ENCODE measurements around the gene RAD9A.

DNA sequence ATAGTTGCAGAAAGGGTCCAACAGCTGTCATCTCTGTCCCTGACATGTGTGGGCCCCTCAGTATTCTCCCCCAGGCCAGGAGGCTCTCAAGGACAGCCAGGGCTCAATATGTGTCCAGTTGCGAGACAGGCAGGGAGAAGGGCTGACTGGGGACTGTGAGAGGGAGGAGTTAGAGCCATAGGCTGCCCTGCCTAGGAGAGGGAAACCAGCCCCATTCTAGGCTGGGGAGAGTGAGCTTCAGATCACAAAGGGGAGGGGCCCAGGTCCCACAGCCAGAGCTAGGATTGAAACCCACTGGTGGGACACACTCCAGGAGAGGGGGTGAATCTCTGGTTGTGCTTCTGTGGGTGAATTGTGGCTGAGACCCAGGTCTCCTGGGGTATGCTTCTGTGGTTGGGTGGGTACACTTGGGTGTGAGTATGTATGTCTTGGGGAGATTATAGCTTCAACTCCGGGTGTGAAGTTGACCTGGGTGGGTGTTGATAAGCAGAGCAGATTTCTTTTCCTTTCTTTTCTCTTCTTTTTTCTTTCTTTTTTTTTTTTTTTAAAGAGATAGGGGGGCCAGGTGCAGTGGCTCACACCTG, 21.6 kb downstream of the RAD9A start:
- TF ChIP-seq, protein P1, sequence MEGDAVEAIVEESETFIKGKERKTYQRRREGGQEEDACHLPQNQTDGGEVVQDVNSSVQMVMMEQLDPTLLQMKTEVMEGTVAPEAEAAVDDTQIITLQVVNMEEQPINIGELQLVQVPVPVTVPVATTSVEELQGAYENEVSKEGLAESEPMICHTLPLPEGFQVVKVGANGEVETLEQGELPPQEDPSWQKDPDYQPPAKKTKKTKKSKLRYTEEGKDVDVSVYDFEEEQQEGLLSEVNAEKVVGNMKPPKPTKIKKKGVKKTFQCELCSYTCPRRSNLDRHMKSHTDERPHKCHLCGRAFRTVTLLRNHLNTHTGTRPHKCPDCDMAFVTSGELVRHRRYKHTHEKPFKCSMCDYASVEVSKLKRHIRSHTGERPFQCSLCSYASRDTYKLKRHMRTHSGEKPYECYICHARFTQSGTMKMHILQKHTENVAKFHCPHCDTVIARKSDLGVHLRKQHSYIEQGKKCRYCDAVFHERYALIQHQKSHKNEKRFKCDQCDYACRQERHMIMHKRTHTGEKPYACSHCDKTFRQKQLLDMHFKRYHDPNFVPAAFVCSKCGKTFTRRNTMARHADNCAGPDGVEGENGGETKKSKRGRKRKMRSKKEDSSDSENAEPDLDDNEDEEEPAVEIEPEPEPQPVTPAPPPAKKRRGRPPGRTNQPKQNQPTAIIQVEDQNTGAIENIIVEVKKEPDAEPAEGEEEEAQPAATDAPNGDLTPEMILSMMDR (IDR thresholded peaks at IDR 0.05): no peak
- no peak for TF ChIP-seq YY1 (IDR thresholded peaks at IDR 0.05; ENCODE audit: low read depth)
- TF ChIP-seq, protein P2, sequence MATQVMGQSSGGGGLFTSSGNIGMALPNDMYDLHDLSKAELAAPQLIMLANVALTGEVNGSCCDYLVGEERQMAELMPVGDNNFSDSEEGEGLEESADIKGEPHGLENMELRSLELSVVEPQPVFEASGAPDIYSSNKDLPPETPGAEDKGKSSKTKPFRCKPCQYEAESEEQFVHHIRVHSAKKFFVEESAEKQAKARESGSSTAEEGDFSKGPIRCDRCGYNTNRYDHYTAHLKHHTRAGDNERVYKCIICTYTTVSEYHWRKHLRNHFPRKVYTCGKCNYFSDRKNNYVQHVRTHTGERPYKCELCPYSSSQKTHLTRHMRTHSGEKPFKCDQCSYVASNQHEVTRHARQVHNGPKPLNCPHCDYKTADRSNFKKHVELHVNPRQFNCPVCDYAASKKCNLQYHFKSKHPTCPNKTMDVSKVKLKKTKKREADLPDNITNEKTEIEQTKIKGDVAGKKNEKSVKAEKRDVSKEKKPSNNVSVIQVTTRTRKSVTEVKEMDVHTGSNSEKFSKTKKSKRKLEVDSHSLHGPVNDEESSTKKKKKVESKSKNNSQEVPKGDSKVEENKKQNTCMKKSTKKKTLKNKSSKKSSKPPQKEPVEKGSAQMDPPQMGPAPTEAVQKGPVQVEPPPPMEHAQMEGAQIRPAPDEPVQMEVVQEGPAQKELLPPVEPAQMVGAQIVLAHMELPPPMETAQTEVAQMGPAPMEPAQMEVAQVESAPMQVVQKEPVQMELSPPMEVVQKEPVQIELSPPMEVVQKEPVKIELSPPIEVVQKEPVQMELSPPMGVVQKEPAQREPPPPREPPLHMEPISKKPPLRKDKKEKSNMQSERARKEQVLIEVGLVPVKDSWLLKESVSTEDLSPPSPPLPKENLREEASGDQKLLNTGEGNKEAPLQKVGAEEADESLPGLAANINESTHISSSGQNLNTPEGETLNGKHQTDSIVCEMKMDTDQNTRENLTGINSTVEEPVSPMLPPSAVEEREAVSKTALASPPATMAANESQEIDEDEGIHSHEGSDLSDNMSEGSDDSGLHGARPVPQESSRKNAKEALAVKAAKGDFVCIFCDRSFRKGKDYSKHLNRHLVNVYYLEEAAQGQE (IDR thresholded peaks at IDR 0.05; ENCODE audit: low read depth, low read length): no peak
- TF ChIP-seq FOXM1 (IDR thresholded peaks at IDR 0.05; ENCODE audit: low read depth): no peak
- no peak for TF ChIP-seq SIN3A (IDR thresholded peaks at IDR 0.05; ENCODE audit: borderline replicate concordance, low read depth, low read length)
- TF ChIP-seq POLR2AphosphoS5 (IDR thresholded peaks at IDR 0.05; ENCODE audit: low read depth, low read length): no peak
- no peak for TF ChIP-seq GABPA (IDR thresholded peaks at IDR 0.05; ENCODE audit: low read depth)
- no peak for TF ChIP-seq EZH2phosphoT487 (IDR thresholded peaks at IDR 0.05; ENCODE audit: borderline replicate concordance, low read depth)
- no peak for TF ChIP-seq SMC3 (IDR thresholded peaks at IDR 0.05; ENCODE audit: low read depth, low read length)
- TF ChIP-seq TEAD4 (IDR thresholded peaks at IDR 0.05; ENCODE audit: borderline replicate concordance, insufficient read depth): no peak
- no peak for TF ChIP-seq EP300 (IDR thresholded peaks at IDR 0.05; ENCODE audit: borderline replicate concordance in 1 of 2, low read depth in 1 of 2, low read length in 1 of 2)
- TF ChIP-seq RAD21 (IDR thresholded peaks at IDR 0.05; ENCODE audit: low read length): no peak
- no peak for TF ChIP-seq TAF1 (IDR thresholded peaks at IDR 0.05; ENCODE audit: borderline replicate concordance, low read depth, low read length)
